HL-60 (cell line): ENCODE results near the gene PTPRN2.

Experiments used
- DNase-seq, 2 experiments: peaks; one replicate each; pipeline ENCODE4 v3.0.0-alpha.2; 2010 to 2020; ENCODE audit warnings: low read depth in 1 of 2, low spot score in 1 of 2
- H3K27ac ChIP-seq: fragments of 250-450 bp; sonication (Bioruptor Pico); replicated peaks from 2 replicates; pipeline ENCODE4 v1.5.1; 2020; ENCODE audit warnings: mild to moderate bottlenecking, moderate library complexity
- H3K27me3 ChIP-seq: fragments of 250-450 bp; sonication (Bioruptor Pico); 2 replicates; pipeline ENCODE4 v1.5.1; 2021; ENCODE audit warnings: mild to moderate bottlenecking, moderate library complexity; ENCODE audit not compliant: insufficient read depth, poor library complexity, severe bottlenecking
- H3K4me3 ChIP-seq: replicated peaks from 2 replicates; pipeline ENCODE4 v1.5.1; 2011; ENCODE audit warnings: mild to moderate bottlenecking, control low read depth, low read length; ENCODE audit not compliant: insufficient read depth
- GABPA ChIP-seq: IDR thresholded peaks from 2 replicates; pipeline ENCODE4 v1.6.1; 2012; ENCODE audit warnings: low read depth
- POLR2AphosphoS5 ChIP-seq: IDR thresholded peaks from 2 replicates; pipeline ENCODE4 v1.6.1; 2012; ENCODE audit warnings: low read depth
- SPI1 ChIP-seq: IDR thresholded peaks from 2 replicates; pipeline ENCODE4 v1.6.1; 2012; ENCODE audit warnings: low read depth, mild to moderate bottlenecking, borderline replicate concordance
- TF ChIP-seq, protein P1 (sequence below): IDR thresholded peaks from one replicate; pipeline ENCODE4 v1.5.1; 2011; ENCODE audit warnings: low read length, control low read depth, inconsistent platforms; ENCODE audit not compliant: insufficient read depth
- TF ChIP-seq, protein P2 (sequence below): IDR thresholded peaks from 2 replicates; pipeline ENCODE4 v1.6.1; 2012; ENCODE audit warnings: low read depth; ENCODE audit not compliant: insufficient replicate concordance

PTPRN2 gene

DNA sequence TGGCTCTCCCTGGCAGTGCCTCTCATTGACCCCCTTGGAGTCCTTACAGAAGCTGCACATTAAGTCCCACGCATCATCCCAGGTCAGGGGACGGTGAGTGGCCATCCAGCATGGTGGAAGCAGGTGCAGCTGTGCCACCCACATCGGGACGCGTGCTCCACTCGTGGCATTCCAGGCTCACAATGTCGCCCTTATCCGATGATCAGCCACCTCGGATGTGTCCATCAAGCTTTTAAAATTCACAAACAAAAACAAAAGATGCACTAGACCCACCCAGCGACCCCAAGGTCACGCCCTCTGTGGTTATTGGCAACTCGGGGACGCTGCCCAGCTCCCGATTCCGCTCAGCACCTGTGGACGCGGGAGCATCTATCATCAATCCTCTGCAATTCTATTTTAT, 530.9 kb downstream of the PTPRN2 start:
- DNase-seq, result no peak
- TF ChIP-seq SPI1 (no peak), POLR2AphosphoS5 (no peak)
- TF ChIP-seq, protein P1, sequence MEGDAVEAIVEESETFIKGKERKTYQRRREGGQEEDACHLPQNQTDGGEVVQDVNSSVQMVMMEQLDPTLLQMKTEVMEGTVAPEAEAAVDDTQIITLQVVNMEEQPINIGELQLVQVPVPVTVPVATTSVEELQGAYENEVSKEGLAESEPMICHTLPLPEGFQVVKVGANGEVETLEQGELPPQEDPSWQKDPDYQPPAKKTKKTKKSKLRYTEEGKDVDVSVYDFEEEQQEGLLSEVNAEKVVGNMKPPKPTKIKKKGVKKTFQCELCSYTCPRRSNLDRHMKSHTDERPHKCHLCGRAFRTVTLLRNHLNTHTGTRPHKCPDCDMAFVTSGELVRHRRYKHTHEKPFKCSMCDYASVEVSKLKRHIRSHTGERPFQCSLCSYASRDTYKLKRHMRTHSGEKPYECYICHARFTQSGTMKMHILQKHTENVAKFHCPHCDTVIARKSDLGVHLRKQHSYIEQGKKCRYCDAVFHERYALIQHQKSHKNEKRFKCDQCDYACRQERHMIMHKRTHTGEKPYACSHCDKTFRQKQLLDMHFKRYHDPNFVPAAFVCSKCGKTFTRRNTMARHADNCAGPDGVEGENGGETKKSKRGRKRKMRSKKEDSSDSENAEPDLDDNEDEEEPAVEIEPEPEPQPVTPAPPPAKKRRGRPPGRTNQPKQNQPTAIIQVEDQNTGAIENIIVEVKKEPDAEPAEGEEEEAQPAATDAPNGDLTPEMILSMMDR, result no peak
- no peaks in the 10 kb centered on the region for H3K27me3 ChIP-seq
- no peak overlapping the region for H3K4me3 ChIP-seq
- H3K27ac ChIP-seq, result no peak overlapping the region

DNA sequence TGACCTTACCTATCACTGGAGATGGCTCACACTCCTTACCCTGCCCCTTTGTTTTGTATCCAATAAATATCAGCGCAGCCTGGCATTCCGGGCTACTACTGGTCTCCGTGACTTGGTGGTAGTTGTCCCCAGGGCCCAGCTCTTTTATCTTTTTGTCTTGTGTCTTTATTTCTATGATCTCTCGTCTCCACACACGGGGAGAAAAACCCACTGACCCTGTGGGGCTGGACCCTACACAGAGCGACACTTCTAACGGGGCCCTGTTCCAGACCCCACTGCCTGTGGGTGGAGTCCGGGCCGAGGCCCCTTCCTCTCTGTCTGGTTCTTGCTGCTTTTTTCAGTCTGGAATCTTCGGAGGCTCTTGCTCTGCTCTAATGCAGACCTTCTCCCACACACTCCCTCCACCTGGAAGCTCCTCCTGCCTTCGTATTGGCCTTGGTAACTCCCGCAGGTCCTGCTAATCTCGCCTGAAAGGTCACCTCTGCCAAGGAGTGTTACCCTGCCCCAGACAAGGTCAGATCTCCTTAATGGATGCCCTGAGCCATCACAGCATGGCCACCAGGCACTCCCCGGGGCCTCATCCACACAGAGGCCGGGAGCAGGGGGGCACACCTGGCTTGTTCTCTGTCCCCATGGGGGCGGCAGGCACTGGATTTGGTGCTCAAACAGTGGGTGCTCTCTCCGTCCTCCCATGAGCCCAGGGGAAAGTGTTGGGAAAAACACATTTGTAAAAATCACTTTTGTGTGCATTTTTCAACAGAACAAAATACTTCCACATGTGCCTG, 531.7 kb downstream of the PTPRN2 start:
- TF ChIP-seq, protein P2, sequence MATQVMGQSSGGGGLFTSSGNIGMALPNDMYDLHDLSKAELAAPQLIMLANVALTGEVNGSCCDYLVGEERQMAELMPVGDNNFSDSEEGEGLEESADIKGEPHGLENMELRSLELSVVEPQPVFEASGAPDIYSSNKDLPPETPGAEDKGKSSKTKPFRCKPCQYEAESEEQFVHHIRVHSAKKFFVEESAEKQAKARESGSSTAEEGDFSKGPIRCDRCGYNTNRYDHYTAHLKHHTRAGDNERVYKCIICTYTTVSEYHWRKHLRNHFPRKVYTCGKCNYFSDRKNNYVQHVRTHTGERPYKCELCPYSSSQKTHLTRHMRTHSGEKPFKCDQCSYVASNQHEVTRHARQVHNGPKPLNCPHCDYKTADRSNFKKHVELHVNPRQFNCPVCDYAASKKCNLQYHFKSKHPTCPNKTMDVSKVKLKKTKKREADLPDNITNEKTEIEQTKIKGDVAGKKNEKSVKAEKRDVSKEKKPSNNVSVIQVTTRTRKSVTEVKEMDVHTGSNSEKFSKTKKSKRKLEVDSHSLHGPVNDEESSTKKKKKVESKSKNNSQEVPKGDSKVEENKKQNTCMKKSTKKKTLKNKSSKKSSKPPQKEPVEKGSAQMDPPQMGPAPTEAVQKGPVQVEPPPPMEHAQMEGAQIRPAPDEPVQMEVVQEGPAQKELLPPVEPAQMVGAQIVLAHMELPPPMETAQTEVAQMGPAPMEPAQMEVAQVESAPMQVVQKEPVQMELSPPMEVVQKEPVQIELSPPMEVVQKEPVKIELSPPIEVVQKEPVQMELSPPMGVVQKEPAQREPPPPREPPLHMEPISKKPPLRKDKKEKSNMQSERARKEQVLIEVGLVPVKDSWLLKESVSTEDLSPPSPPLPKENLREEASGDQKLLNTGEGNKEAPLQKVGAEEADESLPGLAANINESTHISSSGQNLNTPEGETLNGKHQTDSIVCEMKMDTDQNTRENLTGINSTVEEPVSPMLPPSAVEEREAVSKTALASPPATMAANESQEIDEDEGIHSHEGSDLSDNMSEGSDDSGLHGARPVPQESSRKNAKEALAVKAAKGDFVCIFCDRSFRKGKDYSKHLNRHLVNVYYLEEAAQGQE, result no peak
- TF ChIP-seq, protein P1, result no peak
- TF ChIP-seq POLR2AphosphoS5 (no peak), GABPA (no peak), SPI1 (no peak)
- no peaks in the 10 kb centered on the region for H3K27me3 ChIP-seq
- DNase-seq, result no peak
- no peak overlapping the region for H3K4me3 ChIP-seq
- H3K27ac ChIP-seq, result no peak overlapping the region

DNA sequence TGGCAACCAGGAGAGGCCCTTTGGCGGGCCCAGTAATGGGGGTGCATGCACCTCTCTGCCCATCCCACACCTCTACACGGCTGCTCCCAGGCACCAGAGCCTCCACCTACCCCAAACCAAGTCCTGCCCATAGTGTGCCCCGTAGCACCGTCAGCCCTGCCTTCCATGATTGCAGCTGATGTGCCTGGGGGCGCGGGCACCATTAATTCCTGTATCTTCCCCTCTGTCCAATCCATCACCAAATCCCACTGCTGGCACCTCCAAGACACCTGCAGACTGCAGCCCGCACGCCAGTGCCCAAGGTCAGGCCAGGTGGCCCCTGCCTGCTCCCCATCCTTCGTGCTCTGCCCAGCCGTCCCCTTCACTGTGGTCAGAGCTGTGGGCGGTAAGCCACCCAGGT, 533.0 kb downstream of the PTPRN2 start:
- no peak for TF ChIP-seq SPI1
- no peaks in the 10 kb centered on the region for H3K27me3 ChIP-seq
- no peak overlapping the region for H3K4me3 ChIP-seq
- H3K27ac ChIP-seq, result no peak overlapping the region
- no peak for DNase-seq

DNA sequence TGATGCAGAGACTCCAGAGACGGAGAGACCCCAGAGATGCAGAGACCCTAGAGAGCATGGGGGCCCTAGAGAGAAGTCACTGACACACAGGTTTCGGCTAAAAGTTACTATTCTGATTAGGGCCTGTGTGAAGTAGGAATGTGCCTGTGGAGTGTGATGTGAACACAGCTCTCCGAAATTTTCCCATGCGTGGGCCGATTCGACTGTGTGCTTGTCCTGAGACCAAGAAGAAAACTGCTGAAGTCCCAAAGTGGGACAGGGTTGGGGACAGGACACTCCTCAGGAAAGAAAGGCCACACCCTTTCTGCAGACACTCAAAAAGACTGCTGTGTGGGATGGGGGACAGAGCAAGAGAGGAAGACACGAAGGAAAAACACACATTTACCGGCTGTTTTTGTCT, 533.5 kb downstream of the PTPRN2 start:
- Histone ChIP-seq H3K27ac (no peak overlapping the region), H3K4me3 (no peak overlapping the region), H3K27me3 (no peaks in the 10 kb centered on the region)
- no peak for TF ChIP-seq GABPA
- TF ChIP-seq, protein P2, result no peak
- DNase-seq, result no peak
